ENCODE results near the gene IMPG1. TPM values are rescaled to one million over a fixed set of nuclear protein-coding genes. Genes with fewer than 3 reads are reported as not detected.

The IMPG1 gene
- total and polyA plus RNA-seq, 2 of the 8 experiments (the other 6 are each of a cell fraction or from before 2014, with no cell fraction given), result 0.02 TPM; not detected in 1

GRCh38 chr6:75937846-75938245 lies 134.6 kb downstream of the IMPG1 start (continued):
- TF ChIP-seq ATF3 (IDR thresholded peaks at IDR 0.05; ENCODE audit: insufficient read depth, low read depth, low read length) (no peak), MAFK (IDR thresholded peaks at IDR 0.05; ENCODE audit: low read depth, low read length) (no peak), CHD1 (IDR thresholded peaks at IDR 0.05; ENCODE audit: low read depth, low read length) (no peak), TEAD4 (IDR thresholded peaks at IDR 0.05; ENCODE audit: low read depth, low read length) (no peak), PHF8 (conservative IDR thresholded peaks at IDR 0.05; ENCODE audit: low read depth, low read length) (no peak)
